Measurements from ENCODE around the gene PAPSS1.

The PAPSS1 gene

GRCh38 chr4:107589269-107589668 lies 130.8 kb downstream of the PAPSS1 start:
- no peak for FAIRE-seq
- no peak for DNase-seq (ENCODE audit: insufficient read length, low spot score)
- TF ChIP-seq CTCF (IDR thresholded peaks at IDR 0.05; ENCODE audit: insufficient read depth, missing control alignments) = no peak

GRCh38 chr4:107586371-107586770 lies 133.7 kb downstream of the PAPSS1 start:
- DNase-seq (ENCODE audit: insufficient read length, low spot score) (no peak), FAIRE-seq (no peak)
- no peak for TF ChIP-seq CTCF (IDR thresholded peaks at IDR 0.05; ENCODE audit: insufficient read depth, missing control alignments)

- DNase-seq (ENCODE audit: insufficient read length, low spot score) (no peak), FAIRE-seq (no peak)
- peak; percentile 12 for TF ChIP-seq CTCF (IDR thresholded peaks at IDR 0.05; ENCODE audit: insufficient read depth, missing control alignments)
Measured at GRCh38 chr4:107579099-107579498, 140.9 kb downstream of the PAPSS1 start.

GRCh38 chr4:107578321-107578720 lies 141.7 kb downstream of the PAPSS1 start:
- FAIRE-seq = no peak
- DNase-seq (ENCODE audit: insufficient read length, low spot score) = no peak
- TF ChIP-seq CTCF (IDR thresholded peaks at IDR 0.05; ENCODE audit: insufficient read depth, missing control alignments) = no peak

GRCh38 chr4:107577743-107578142 lies 142.3 kb downstream of the PAPSS1 start:
- no peak for TF ChIP-seq CTCF (IDR thresholded peaks at IDR 0.05; ENCODE audit: insufficient read depth, missing control alignments)
- DNase-seq (ENCODE audit: insufficient read length, low spot score) (no peak), FAIRE-seq (no peak)

GRCh38 chr4:107575243-107575642 lies 144.8 kb downstream of the PAPSS1 start:
- no peak for TF ChIP-seq CTCF (IDR thresholded peaks at IDR 0.05; ENCODE audit: insufficient read depth, missing control alignments)
- FAIRE-seq = no peak
- no peak for DNase-seq (ENCODE audit: insufficient read length, low spot score)

- DNase-seq (ENCODE audit: insufficient read length, low spot score) (no peak), FAIRE-seq (no peak)
- no peak for TF ChIP-seq CTCF (IDR thresholded peaks at IDR 0.05; ENCODE audit: insufficient read depth, missing control alignments)
Measured at GRCh38 chr4:107572281-107572680, 147.8 kb downstream of the PAPSS1 start.

Data from D721Med (cell line).